ENCODE results near the gene GYS2.

Gene GYS2

GRCh38 chr12:21518451-21518850, 86.2 kb downstream of the GYS2 start:
- no peaks in the 10 kb centered on the region for H3K9me3 ChIP-seq (ENCODE audit: insufficient read depth, low read depth, low read length)
- no peaks in the 10 kb centered on the region for H4K20me1 ChIP-seq (ENCODE audit: insufficient read depth, low read length, poor library complexity, severe bottlenecking)
- H3K4me2 ChIP-seq (ENCODE audit: low read depth, low read length, poor library complexity, severe bottlenecking): no peak overlapping the region
- no peaks in the 10 kb centered on the region for H3K79me2 ChIP-seq (ENCODE audit: insufficient read depth, low read length)
- peaks cover 33% of the 10 kb centered on the region for H3K36me3 ChIP-seq (ENCODE audit: insufficient read depth, low read length)
- no peak overlapping the region for H3K9ac ChIP-seq (ENCODE audit: low read depth, low read length, poor library complexity, severe bottlenecking)
- no peaks in the 10 kb centered on the region for H3K27me3 ChIP-seq (ENCODE audit: insufficient read depth, low read length, poor library complexity, severe bottlenecking)
- H3K9me2 ChIP-seq (replicated peaks; ENCODE audit: low read depth, low read length): no peaks in the 10 kb centered on the region
- no peaks in the 10 kb centered on the region for H3K4me1 ChIP-seq (ENCODE audit: insufficient read depth, low read length, poor library complexity, severe bottlenecking)
- no peaks in the 10 kb centered on the region for H3F3A ChIP-seq (ENCODE audit: low read depth)
- H3K4me3 ChIP-seq (ENCODE audit: low read length, poor library complexity, severe bottlenecking): no peak overlapping the region
- H2AFZ ChIP-seq (ENCODE audit: low read length): no peak overlapping the region
- no peak for TF ChIP-seq CTCF (conservative IDR thresholded peaks at IDR 0.05; ENCODE audit: low read length)
- no peak for TF ChIP-seq EZH2phosphoT487 (IDR thresholded peaks at IDR 0.05; ENCODE audit: borderline replicate concordance)

GRCh38 chr12:21516281-21516680, 88.4 kb downstream of the GYS2 start:
- H3K36me3 ChIP-seq (ENCODE audit: insufficient read depth, low read length): peaks cover 49% of the 10 kb centered on the region

GRCh38 chr12:21509768-21510167, 94.9 kb downstream of the GYS2 start:
- H4K20me1 ChIP-seq (ENCODE audit: insufficient read depth, low read length, poor library complexity, severe bottlenecking): peaks cover 31% of the 10 kb centered on the region
- H3K9me3 ChIP-seq (ENCODE audit: insufficient read depth, low read depth, low read length): no peaks in the 10 kb centered on the region
- peaks cover 42% of the 10 kb centered on the region for H3K79me2 ChIP-seq (ENCODE audit: insufficient read depth, low read length)
- H3K4me3 ChIP-seq (ENCODE audit: low read length, poor library complexity, severe bottlenecking): no peak overlapping the region
- H3K36me3 ChIP-seq (ENCODE audit: insufficient read depth, low read length): peaks cover 53% of the 10 kb centered on the region
- no peaks in the 10 kb centered on the region for H3K27me3 ChIP-seq (ENCODE audit: insufficient read depth, low read length, poor library complexity, severe bottlenecking)
- peak overlapping the region; percentile 36 for H3K4me2 ChIP-seq (ENCODE audit: low read depth, low read length, poor library complexity, severe bottlenecking)
- H3K9ac ChIP-seq (ENCODE audit: low read depth, low read length, poor library complexity, severe bottlenecking): no peak overlapping the region
- peaks cover 24% of the 10 kb centered on the region for H3K4me1 ChIP-seq (ENCODE audit: insufficient read depth, low read length, poor library complexity, severe bottlenecking)
- no peaks in the 10 kb centered on the region for H3K9me2 ChIP-seq (replicated peaks; ENCODE audit: low read depth, low read length)
- H3F3A ChIP-seq (ENCODE audit: low read depth): no peaks in the 10 kb centered on the region
- H2AFZ ChIP-seq (ENCODE audit: low read length): no peak overlapping the region
- TF ChIP-seq EZH2phosphoT487 (IDR thresholded peaks at IDR 0.05; ENCODE audit: borderline replicate concordance) (no peak), CTCF (conservative IDR thresholded peaks at IDR 0.05; ENCODE audit: low read length) (no peak)

More at GRCh38 chr12:21516281-21516680, 88.4 kb downstream of the GYS2 start:
- Histone ChIP-seq H3K4me1 (ENCODE audit: insufficient read depth, low read length, poor library complexity, severe bottlenecking) (no peaks in the 10 kb centered on the region), H3K4me3 (ENCODE audit: low read length, poor library complexity, severe bottlenecking) (no peak overlapping the region), H3K9me2 (replicated peaks; ENCODE audit: low read depth, low read length) (no peaks in the 10 kb centered on the region), H4K20me1 (ENCODE audit: insufficient read depth, low read length, poor library complexity, severe bottlenecking) (no peaks in the 10 kb centered on the region), H3K79me2 (ENCODE audit: insufficient read depth, low read length) (no peaks in the 10 kb centered on the region), H3K4me2 (ENCODE audit: low read depth, low read length, poor library complexity, severe bottlenecking) (no peak overlapping the region), H3F3A (ENCODE audit: low read depth) (no peaks in the 10 kb centered on the region), H3K27me3 (ENCODE audit: insufficient read depth, low read length, poor library complexity, severe bottlenecking) (no peaks in the 10 kb centered on the region), H3K9me3 (ENCODE audit: insufficient read depth, low read depth, low read length) (no peaks in the 10 kb centered on the region), H2AFZ (ENCODE audit: low read length) (no peak overlapping the region), H3K9ac (ENCODE audit: low read depth, low read length, poor library complexity, severe bottlenecking) (no peak overlapping the region)
- TF ChIP-seq CTCF (conservative IDR thresholded peaks at IDR 0.05; ENCODE audit: low read length) (no peak), EZH2phosphoT487 (IDR thresholded peaks at IDR 0.05; ENCODE audit: borderline replicate concordance) (no peak)
